ENCODE measurements around the gene FMNL3. TPM values are rescaled to one million over a fixed set of nuclear protein-coding genes. Genes with fewer than 3 reads are reported as not detected.

Gene FMNL3
- total and polyA plus RNA-seq, 5 donors from 2014 or later = 3.8 to 21.4 (median 6.0) TPM

DNA sequence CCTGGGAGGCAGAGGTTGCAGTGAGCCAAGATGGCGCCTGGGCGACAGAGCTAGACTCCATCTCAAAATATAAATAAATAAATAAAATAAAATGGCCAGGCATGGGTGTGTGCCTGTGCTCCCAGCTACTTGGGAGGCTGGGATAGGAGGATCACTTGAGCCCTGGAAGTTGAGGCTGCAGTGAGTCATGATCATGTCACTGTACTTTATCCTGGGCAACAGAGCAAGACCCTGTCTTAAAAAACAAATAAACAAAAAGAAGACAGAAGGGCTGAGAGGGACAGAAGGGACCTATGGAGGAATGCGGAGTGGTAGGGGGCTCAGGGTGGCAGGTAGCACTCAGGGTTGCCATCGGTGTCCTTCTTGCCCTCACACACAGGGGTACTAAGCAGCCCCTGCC, 43.0 kb downstream of the FMNL3 start:
- DNase-seq (no peak), ATAC-seq (ENCODE audit: low read depth in 2 of 2) (no peak)
- Histone ChIP-seq H3K9me3 (ENCODE audit: control insufficient read depth in 2 of 2, low read length in 2 of 2) (no peaks in the 10 kb centered on the region), H3K4me3 (ENCODE audit: low read depth, low read length) (no peak overlapping the region), H3K4me1 (ENCODE audit: control insufficient read depth, insufficient read depth, low read length, poor library complexity, severe bottlenecking) (peaks cover 53% of the 10 kb centered on the region), H3K36me3 (ENCODE audit: control insufficient read depth, insufficient read depth, low read length) (no peaks in the 10 kb centered on the region), H3K27ac (ENCODE audit: insufficient read depth, low read length, poor library complexity, severe bottlenecking) (no peak overlapping the region), H3K27me3 (ENCODE audit: control insufficient read depth, insufficient read depth, low read length) (no peaks in the 10 kb centered on the region)
- Mint-ChIP-seq H3K9me3 (no peaks in the 10 kb centered on the region), H3K4me1 (peaks cover 20 to 92% (median 57%) of the 10 kb centered on the region in 4 donors), H3K4me3 (peak overlapping the region in 2 of 4 donors; percentile 82 to 83), H3K27me3 (no peaks in the 10 kb centered on the region), H3K36me3 (peaks cover 24% of the 10 kb centered on the region), H3K27ac (peak overlapping the region; percentile 94 to 96 (median 95))

DNA sequence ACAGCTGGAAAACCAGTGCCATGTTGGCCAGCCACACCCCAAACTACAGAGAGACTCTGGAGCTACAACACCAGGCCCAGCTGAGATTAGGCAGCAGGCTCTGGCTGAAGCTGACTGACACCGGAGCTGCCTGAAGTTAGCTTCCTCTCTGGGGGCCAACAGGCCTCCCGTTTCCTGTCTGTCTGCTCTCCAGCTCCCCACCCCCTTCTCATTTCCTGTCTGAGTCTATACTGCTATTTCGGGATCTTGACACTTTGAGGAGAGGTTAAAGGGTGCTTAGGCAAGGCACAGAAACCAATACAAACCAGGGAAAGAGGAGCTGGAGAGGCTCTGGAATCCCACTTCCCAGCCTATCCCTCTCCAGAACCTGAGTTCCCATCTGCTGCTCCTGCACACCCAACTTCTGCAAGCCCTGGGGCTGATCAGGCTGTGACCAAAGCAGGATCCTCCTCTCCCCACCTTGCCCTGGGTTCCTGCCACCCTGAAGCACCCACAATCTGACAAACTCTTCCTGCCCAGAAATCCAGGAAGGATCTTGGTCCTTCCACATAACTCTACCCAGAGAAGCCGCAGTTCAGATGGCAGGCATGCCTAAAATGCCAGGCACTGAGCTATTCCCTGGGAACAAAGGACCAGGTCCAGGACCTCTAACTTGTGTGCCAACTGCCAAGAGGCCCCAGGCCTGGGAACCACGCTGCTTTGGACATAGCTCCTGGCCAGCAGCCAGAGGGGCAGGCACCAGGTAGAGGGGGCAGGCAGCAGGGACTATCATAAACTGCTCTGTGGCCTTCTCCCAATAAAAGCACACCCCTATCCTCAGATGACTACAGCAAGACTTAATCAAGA, 44.0 kb downstream of the FMNL3 start:
- H3K4me3 ChIP-seq (ENCODE audit: low read depth, low read length) = peak overlapping the region; percentile 61

DNA sequence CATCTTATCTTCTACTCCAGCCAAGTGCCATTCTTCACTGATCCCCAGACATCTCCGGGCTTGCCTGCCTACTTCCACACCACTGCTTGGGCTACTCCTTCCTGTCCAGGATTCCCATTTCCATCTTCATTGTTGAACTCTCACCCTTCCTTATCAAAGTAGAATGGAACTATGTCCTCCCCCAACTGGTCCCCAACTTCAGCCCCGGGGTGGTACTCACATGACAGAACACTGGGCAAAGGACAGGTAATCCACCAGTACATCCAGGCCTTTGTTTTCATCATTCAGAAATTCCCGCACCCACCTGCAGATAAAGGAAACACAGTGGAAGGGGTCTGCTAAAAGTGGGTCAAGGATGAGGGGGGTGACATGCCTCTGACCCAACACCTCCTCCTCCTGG, 45.5 kb downstream of the FMNL3 start:
- no peaks in the 10 kb centered on the region for H3K9me3 ChIP-seq (ENCODE audit: control insufficient read depth in 2 of 2, low read length in 2 of 2)
- H3K36me3 Mint-ChIP-seq = peaks cover 32% of the 10 kb centered on the region
- peak overlapping the region; percentile 65 to 82 (median 78) for H3K4me3 Mint-ChIP-seq
- peak overlapping the region; percentile 61 for H3K4me3 ChIP-seq (ENCODE audit: low read depth, low read length)
- peaks cover 0 to 2% (median 0%) of the 10 kb centered on the region in 7 donors for H3K9me3 Mint-ChIP-seq
- no peaks in the 10 kb centered on the region for H3K27me3 Mint-ChIP-seq
- H3K27ac Mint-ChIP-seq = peak overlapping the region; percentile 89 to 99 (median 95)
- H3K4me1 Mint-ChIP-seq = peaks cover 20 to 78% (median 45%) of the 10 kb centered on the region in 4 donors
- ATAC-seq (ENCODE audit: low read depth in 2 of 2) (no peak), DNase-seq (no peak)
- H3K27me3 ChIP-seq (ENCODE audit: control insufficient read depth, insufficient read depth, low read length) = no peaks in the 10 kb centered on the region
- peak overlapping the region; percentile 61 for H3K27ac ChIP-seq (ENCODE audit: insufficient read depth, low read length, poor library complexity, severe bottlenecking)
- peaks cover 53% of the 10 kb centered on the region for H3K4me1 ChIP-seq (ENCODE audit: control insufficient read depth, insufficient read depth, low read length, poor library complexity, severe bottlenecking)
- H3K36me3 ChIP-seq (ENCODE audit: control insufficient read depth, insufficient read depth, low read length) = peaks cover 10% of the 10 kb centered on the region

More for the DNA sequence above, 44.0 kb downstream of the FMNL3 start:
- Histone ChIP-seq H3K4me1 (ENCODE audit: control insufficient read depth, insufficient read depth, low read length, poor library complexity, severe bottlenecking) (peaks cover 53% of the 10 kb centered on the region), H3K27ac (ENCODE audit: insufficient read depth, low read length, poor library complexity, severe bottlenecking) (peak overlapping the region; percentile 61), H3K36me3 (ENCODE audit: control insufficient read depth, insufficient read depth, low read length) (no peaks in the 10 kb centered on the region), H3K27me3 (ENCODE audit: control insufficient read depth, insufficient read depth, low read length) (no peaks in the 10 kb centered on the region), H3K9me3 (ENCODE audit: control insufficient read depth in 2 of 2, low read length in 2 of 2) (no peaks in the 10 kb centered on the region)
- H3K9me3 Mint-ChIP-seq = no peaks in the 10 kb centered on the region
- ATAC-seq (ENCODE audit: low read depth in 2 of 2) = peak; percentile 96 to 99
- peak overlapping the region; percentile 95 to 99 (median 96) for H3K27ac Mint-ChIP-seq
- peaks cover 28% of the 10 kb centered on the region for H3K36me3 Mint-ChIP-seq
- peak overlapping the region; percentile 79 to 83 (median 82) for H3K4me3 Mint-ChIP-seq
- H3K27me3 Mint-ChIP-seq = no peaks in the 10 kb centered on the region
- H3K4me1 Mint-ChIP-seq = peaks cover 20 to 85% (median 52%) of the 10 kb centered on the region in 4 donors
- DNase-seq = peak; percentile 58 to 93 (median 74)

DNA sequence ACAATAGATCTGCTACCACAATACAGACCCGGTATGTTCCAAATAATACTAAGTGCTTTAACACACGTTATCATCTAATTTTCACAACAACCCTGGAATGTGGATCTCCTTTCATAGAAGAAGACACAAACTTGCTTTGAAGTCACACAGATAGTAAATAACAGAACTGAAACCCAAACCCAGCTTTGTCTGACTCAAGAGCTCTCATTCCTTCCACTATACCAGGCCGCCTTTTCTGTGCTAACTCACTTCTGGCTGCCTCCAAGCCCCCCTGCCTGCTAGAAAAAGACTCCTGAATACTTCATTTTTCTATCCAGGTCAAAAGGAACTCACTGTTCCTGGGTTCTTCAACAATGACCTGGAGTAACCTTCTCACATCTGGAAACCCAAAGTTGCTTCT, 46.0 kb downstream of the FMNL3 start:
- peak in 1 of 3 donors; percentile 35 for DNase-seq
- Histone ChIP-seq H3K27me3 (ENCODE audit: control insufficient read depth, insufficient read depth, low read length) (no peaks in the 10 kb centered on the region), H3K4me3 (ENCODE audit: low read depth, low read length) (no peak overlapping the region), H3K36me3 (ENCODE audit: control insufficient read depth, insufficient read depth, low read length) (peaks cover 15% of the 10 kb centered on the region), H3K4me1 (ENCODE audit: control insufficient read depth, insufficient read depth, low read length, poor library complexity, severe bottlenecking) (peaks cover 53% of the 10 kb centered on the region), H3K27ac (ENCODE audit: insufficient read depth, low read length, poor library complexity, severe bottlenecking) (no peak overlapping the region), H3K9me3 (ENCODE audit: control insufficient read depth in 2 of 2, low read length in 2 of 2) (no peaks in the 10 kb centered on the region)
- H3K27ac Mint-ChIP-seq = peak overlapping the region; percentile 89 to 99 (median 95)
- no peak for ATAC-seq (ENCODE audit: low read depth in 2 of 2)
- peaks cover 33% of the 10 kb centered on the region for H3K36me3 Mint-ChIP-seq
- peaks cover 0 to 2% (median 0%) of the 10 kb centered on the region in 7 donors for H3K9me3 Mint-ChIP-seq
- H3K4me1 Mint-ChIP-seq = peaks cover 20 to 80% (median 47%) of the 10 kb centered on the region in 4 donors
- peak overlapping the region; percentile 65 to 82 (median 78) for H3K4me3 Mint-ChIP-seq
- no peaks in the 10 kb centered on the region for H3K27me3 Mint-ChIP-seq

DNA sequence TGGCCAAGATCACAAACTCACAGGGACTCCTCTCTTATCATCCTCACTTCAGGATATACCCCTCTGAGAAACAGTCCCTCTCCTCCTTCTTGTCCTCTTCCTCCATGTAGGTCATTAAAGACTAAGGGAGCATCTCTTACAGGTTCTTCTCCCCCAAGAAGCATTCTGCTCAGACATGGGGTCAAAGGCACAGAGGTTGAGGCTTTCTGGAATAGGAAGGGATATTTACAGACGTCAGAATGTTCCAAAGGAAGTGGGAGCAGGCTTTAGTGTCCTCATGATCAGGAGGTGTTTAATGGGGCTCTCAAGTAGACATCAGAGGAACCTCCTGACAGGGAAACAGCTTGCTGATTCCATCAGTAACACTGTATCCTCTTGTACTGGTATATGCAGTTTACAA, 47.5 kb downstream of the FMNL3 start:
- no peak for ATAC-seq (ENCODE audit: low read depth in 2 of 2)
- Histone ChIP-seq H3K9me3 (ENCODE audit: control insufficient read depth in 2 of 2, low read length in 2 of 2) (no peaks in the 10 kb centered on the region), H3K27me3 (ENCODE audit: control insufficient read depth, insufficient read depth, low read length) (no peaks in the 10 kb centered on the region), H3K27ac (ENCODE audit: insufficient read depth, low read length, poor library complexity, severe bottlenecking) (no peak overlapping the region), H3K36me3 (ENCODE audit: control insufficient read depth, insufficient read depth, low read length) (peaks cover 22% of the 10 kb centered on the region), H3K4me3 (ENCODE audit: low read depth, low read length) (no peak overlapping the region), H3K4me1 (ENCODE audit: control insufficient read depth, insufficient read depth, low read length, poor library complexity, severe bottlenecking) (peaks cover 39% of the 10 kb centered on the region)
- H3K36me3 Mint-ChIP-seq = peaks cover 37% of the 10 kb centered on the region
- peak overlapping the region in 2 of 3 donors; percentile 20 to 51 for H3K27ac Mint-ChIP-seq
- peaks cover 0 to 2% (median 0%) of the 10 kb centered on the region in 7 donors for H3K9me3 Mint-ChIP-seq
- no peak overlapping the region for H3K4me3 Mint-ChIP-seq
- no peaks in the 10 kb centered on the region for H3K27me3 Mint-ChIP-seq
- no peak for DNase-seq
- H3K4me1 Mint-ChIP-seq = peaks cover 15 to 75% (median 41%) of the 10 kb centered on the region in 4 donors

DNA sequence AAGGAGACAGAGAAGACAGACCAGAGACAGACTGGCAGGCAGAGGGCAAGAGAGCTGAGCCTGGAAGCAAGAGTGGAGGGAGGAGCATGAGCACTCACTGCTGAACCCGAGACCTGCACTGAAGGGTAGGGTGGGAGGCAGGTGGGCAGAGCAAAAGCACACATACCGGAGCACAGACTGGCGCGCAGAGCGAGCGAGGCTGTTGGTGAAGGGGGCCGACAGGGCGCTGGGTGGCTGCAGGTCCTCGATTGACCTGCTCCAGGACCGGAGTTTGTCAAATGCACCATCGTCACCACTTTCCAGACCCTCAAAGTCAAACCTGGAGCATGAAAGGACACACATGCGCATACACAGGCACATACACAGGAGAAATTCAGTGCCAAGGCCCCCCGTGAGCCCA, 48.9 kb downstream of the FMNL3 start:
- DNase-seq (no peak), ATAC-seq (ENCODE audit: low read depth in 2 of 2) (no peak)
- H3K36me3 ChIP-seq (ENCODE audit: control insufficient read depth, insufficient read depth, low read length) = peaks cover 37% of the 10 kb centered on the region
- H3K4me3 ChIP-seq (ENCODE audit: low read depth, low read length) = no peak overlapping the region
- peaks cover 45% of the 10 kb centered on the region for H3K36me3 Mint-ChIP-seq
- peak overlapping the region in 2 of 3 donors; percentile 92 for H3K27ac Mint-ChIP-seq
- H3K9me3 Mint-ChIP-seq = peaks cover 0 to 2% (median 0%) of the 10 kb centered on the region in 7 donors
- no peak overlapping the region for H3K27ac ChIP-seq (ENCODE audit: insufficient read depth, low read length, poor library complexity, severe bottlenecking)
- H3K4me3 Mint-ChIP-seq = peak overlapping the region in 1 of 4 donors; percentile 73
- peaks cover 24% of the 10 kb centered on the region for H3K4me1 ChIP-seq (ENCODE audit: control insufficient read depth, insufficient read depth, low read length, poor library complexity, severe bottlenecking)
- no peaks in the 10 kb centered on the region for H3K9me3 ChIP-seq (ENCODE audit: control insufficient read depth in 2 of 2, low read length in 2 of 2)
- no peaks in the 10 kb centered on the region for H3K27me3 Mint-ChIP-seq
- H3K27me3 ChIP-seq (ENCODE audit: control insufficient read depth, insufficient read depth, low read length) = no peaks in the 10 kb centered on the region
- H3K4me1 Mint-ChIP-seq = peaks cover 7 to 62% (median 32%) of the 10 kb centered on the region in 4 donors

DNA sequence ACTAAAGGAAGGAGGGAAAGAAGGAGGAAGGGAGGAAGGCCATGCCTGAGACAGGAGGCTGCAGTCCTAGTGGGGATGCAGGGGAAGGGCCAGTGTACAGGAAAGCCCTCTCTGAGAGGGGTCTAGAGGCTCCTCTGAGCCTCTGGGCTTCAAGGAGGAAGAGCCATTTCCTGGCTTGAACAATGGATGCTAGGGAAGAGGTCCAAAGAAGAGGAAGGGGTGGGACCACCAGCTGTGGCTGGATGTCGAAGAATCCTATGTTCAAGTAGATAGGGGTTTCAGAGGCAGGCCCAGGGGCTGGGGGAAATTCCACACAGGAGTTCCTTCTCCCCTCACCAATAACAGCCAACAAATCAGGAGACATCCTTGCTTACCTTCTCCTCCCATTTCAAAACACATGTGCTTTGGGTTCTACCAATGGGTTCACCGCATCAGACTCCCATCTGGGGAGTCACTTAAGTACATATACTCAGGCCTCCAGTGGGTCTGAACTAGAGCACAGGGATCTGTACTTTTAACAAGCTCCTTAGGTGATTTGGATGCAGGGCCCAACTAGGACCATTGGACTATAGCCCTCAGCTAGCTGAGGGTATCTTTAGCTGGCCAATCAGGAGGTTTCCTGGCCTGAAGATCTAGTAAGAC, 51.5 kb downstream of the FMNL3 start:
- no peak for DNase-seq
- Histone ChIP-seq H3K27ac (ENCODE audit: insufficient read depth, low read length, poor library complexity, severe bottlenecking) (no peak overlapping the region), H3K9me3 (ENCODE audit: control insufficient read depth in 2 of 2, low read length in 2 of 2) (no peaks in the 10 kb centered on the region), H3K4me3 (ENCODE audit: low read depth, low read length) (no peak overlapping the region), H3K27me3 (ENCODE audit: control insufficient read depth, insufficient read depth, low read length) (no peaks in the 10 kb centered on the region), H3K36me3 (ENCODE audit: control insufficient read depth, insufficient read depth, low read length) (peaks cover 58% of the 10 kb centered on the region), H3K4me1 (ENCODE audit: control insufficient read depth, insufficient read depth, low read length, poor library complexity, severe bottlenecking) (no peaks in the 10 kb centered on the region)
- Mint-ChIP-seq H3K4me1 (peaks cover 0 to 36% (median 9%) of the 10 kb centered on the region in 4 donors), H3K27me3 (no peaks in the 10 kb centered on the region), H3K27ac (peak overlapping the region; percentile 31 to 87 (median 48)), H3K4me3 (no peak overlapping the region), H3K9me3 (peaks cover 0 to 2% (median 0%) of the 10 kb centered on the region in 7 donors), H3K36me3 (peaks cover 50% of the 10 kb centered on the region)
- ATAC-seq (ENCODE audit: low read depth in 2 of 2) = no peak

Measured in CD4-positive, CD25-positive, alpha-beta regulatory T cell (primary cell).